A549 treated with GW870086 at 1 μM for 4 hours (cell line): Measurements from ENCODE around the gene PKP3. TPM values are rescaled to one million over a fixed set of nuclear protein-coding genes. Genes with fewer than 3 reads are reported as not detected.

Experiments used
- total RNA-seq: library from RNA; stranded (reverse); fragments of 200-300 nt; extraction: Qiagen RNA extraction; gene quantifications from 5 replicates; pipeline ENCODE4 v1.2.3, GENCODE V29; 2022; ENCODE audit warnings: low read depth

The PKP3 gene, protein sequence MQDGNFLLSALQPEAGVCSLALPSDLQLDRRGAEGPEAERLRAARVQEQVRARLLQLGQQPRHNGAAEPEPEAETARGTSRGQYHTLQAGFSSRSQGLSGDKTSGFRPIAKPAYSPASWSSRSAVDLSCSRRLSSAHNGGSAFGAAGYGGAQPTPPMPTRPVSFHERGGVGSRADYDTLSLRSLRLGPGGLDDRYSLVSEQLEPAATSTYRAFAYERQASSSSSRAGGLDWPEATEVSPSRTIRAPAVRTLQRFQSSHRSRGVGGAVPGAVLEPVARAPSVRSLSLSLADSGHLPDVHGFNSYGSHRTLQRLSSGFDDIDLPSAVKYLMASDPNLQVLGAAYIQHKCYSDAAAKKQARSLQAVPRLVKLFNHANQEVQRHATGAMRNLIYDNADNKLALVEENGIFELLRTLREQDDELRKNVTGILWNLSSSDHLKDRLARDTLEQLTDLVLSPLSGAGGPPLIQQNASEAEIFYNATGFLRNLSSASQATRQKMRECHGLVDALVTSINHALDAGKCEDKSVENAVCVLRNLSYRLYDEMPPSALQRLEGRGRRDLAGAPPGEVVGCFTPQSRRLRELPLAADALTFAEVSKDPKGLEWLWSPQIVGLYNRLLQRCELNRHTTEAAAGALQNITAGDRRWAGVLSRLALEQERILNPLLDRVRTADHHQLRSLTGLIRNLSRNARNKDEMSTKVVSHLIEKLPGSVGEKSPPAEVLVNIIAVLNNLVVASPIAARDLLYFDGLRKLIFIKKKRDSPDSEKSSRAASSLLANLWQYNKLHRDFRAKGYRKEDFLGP
- total RNA-seq, result 29.9 to 39.9 TPM (median 38.6 TPM) in 5 replicates

DNA sequence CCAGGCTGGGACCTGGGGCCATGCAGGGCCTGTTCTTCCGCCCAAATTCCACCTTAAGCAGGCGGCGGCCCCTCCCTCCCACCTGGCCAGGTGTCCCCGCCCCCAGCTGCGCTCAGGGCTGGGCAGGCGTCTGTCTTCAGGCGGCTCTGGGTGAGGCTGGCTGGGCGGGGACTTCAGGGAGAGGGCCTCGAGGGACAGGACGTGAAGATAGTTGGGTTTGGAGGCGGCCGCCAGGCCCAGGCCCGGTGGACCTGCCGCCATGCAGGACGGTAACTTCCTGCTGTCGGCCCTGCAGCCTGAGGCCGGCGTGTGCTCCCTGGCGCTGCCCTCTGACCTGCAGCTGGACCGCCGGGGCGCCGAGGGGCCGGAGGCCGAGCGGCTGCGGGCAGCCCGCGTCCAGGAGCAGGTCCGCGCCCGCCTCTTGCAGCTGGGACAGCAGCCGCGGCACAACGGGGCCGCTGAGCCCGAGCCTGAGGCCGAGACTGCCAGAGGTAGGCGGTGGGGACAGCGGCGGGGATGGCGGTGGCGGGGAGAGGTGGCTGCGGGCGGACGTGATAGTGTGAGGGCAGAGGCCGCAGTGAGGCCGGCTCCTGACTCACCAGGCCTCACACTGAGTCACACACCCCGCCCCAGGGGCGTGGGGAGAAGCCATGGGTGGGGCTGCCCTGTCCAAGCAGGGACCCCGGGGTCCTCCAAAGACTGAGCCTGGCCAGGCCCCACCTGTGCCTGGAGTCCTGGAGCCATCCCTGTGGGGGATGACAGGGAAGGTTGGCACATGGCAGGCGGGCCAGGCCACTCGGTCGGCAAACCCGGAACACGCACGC, at the start of gene PKP3:
TSS of gene PKP3 (plus strand) at position 176 of the 824 bp plus-strand sequence. CDS start at position 260, 84 bp downstream.

DNA sequence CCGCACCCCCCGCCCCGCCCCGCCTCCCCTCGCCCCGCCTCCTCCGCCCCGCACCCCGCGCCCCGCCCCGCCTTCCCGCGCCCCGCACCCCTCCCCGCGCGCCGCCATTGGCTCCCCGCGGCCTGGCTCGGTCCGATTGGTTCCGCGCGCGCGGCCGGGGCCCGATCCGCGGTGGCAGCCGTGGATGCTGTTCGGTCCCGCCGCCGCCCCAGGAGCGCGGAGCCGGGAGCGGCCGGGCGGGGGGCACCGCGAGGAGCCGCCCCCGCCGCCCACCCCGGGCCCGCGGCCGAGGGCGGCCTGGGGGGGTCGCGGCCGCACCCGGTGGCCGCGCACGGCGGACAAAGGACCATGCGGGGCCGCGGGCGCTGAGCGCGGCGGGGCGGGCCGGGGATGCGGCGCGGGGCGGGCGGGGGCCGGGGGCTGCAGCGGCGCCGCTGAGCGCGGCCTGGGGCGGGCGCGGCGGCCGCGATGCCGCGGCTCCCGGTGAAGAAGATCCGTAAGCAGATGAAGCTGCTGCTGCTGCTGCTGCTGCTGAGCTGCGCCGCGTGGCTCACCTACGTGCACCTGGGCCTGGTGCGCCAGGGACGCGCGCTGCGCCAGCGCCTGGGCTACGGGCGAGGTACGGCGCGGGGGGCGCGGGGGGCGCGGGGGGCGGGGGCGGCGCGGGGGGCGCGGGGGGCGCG, 24.5 kb upstream of the PKP3 start, which contains the start of gene B4GALNT4:
TSS of gene B4GALNT4 (plus strand) at position 164 of the 683 bp plus-strand sequence. CDS start at position 469, 305 bp downstream.

DNA sequence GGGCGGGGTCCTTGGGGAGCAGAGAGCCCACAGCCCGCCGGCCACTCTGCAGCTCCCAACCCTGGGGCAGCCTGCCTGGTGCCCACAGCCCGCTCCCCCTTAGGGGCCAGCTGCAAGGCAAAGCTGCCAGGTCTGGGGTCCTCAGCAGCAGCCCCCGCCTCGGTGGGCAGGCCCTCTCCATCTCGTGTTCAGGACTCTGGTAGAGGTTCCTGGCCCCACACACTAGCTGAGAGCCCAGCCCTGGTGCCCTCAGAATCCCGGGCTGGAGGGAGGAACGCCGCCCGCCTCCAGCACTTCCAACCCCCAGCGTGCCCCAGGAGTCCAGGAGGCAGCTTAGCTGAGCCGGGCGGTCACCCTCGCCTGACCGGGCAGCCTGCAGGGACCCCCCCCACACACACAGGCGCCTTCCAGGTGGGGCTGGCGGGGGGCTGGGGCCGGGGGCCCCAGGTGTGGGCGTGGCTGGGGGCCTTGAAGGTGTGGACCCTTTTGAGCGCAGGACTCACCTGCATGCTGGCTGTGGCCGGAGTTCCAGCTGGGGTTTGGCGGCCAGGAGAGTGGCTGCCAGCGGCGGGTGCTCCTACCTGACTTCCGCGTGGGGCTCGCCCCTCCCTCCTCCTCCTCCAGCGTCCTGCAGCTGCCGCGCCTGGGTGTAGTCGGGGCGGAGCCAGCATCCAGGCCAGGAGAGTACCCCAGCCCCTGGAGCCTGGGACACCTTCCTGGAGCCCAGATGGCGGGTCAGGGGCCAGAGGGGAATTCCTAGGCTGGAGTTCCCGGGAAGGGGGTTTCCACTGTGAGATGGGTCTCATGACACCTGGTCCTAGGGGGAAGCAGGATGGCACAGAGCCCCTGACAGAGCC, 47.6 kb downstream of the PKP3 start, which contains the start of gene ANO9:
TSS of gene ANO9 (minus strand) at position 594 of the 857 bp plus-strand sequence. CDS start at position 509, 85 bp downstream.

DNA sequence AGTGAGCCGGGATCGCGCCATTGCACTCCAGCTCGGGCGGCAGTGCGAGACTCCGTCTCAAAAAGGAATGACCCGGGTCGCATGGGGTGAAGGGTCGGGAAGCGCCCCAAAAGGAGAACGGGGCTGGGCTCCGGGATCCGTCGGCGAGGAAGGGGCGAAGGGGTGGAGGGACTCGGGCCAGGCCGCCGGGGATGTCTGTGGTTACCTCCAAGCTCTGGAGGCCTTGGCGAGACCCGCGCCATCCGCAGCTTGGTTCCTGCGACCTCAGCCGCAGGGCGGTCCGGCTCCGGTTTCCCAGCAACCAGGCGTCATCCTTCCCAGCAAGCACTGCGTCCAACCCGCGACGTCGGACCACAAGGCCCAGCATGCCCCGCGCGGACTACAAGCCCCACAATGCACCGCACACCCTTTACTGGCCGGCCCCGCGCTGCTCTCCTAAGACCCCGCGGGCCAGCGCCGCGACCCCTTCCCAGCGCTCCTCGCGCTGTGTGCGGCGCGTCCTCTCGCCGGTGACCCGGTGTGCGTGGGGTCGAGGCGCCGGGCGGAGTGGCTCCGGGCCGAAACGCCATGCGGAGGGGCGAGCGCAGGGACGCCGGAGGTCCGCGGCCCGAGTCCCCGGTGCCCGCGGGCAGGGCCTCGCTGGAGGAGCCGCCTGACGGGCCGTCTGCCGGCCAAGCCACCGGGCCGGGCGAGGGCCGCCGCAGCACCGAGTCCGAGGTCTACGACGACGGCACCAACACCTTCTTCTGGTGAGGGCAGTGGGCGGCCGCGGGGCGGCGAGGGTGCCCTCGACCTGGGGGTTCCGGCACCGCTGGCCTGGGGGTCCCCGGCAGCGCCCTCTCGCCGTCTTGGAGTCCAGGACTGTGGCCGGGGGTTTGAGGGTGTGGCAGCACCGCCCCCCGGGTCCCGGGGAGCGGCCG, 56.1 kb downstream of the PKP3 start, which contains the start of gene PTDSS2:
TSS of gene PTDSS2 (plus strand) at position 391 of the 920 bp plus-strand sequence. CDS start at position 568, 177 bp downstream.

Other genes starting within 250 kb of the PKP3 start
- not detected in 5 replicates for gene SCGB1C1, start 201.1 kb upstream of the PKP3 start, total RNA-seq
- 42.8 to 49.0 TPM (median 47.3 TPM) in 5 replicates for gene BET1L, start 186.8 kb upstream of the PKP3 start, total RNA-seq
- gene RIC8A, start 186.5 kb upstream of the PKP3 start, total RNA-seq, result 110 to 125 TPM (median 117 TPM) in 5 replicates
- 19.2 to 22.3 TPM (median 21.1 TPM) in 5 replicates for gene SIRT3, start 157.9 kb upstream of the PKP3 start, total RNA-seq
- 165 to 200 TPM (median 177 TPM) in 5 replicates for gene PSMD13, start 157.2 kb upstream of the PKP3 start, total RNA-seq
- gene NLRP6, start 115.8 kb upstream of the PKP3 start, total RNA-seq, result 0.08 TPM in 1 of 5 replicates, not detected in the others
- 6.1 to 12.3 TPM (median 11.0 TPM) in 5 replicates for gene PGGHG, start 105.1 kb upstream of the PKP3 start, total RNA-seq
- gene IFITM5, start 94.7 kb upstream of the PKP3 start, total RNA-seq, result not detected in 5 replicates
- 58.0 to 65.0 TPM (median 60.1 TPM) in 5 replicates for gene IFITM2, start 86.4 kb upstream of the PKP3 start, total RNA-seq
- gene IFITM1, start 80.2 kb upstream of the PKP3 start, total RNA-seq, result 0.31 to 0.56 TPM (median 0.55 TPM) in 5 replicates
- 19.5 to 36.0 TPM (median 30.9 TPM) in 5 replicates for gene IFITM3, start 73.3 kb upstream of the PKP3 start, total RNA-seq
- 9.3 to 21.2 TPM (median 16.6 TPM) in 5 replicates for gene B4GALNT4, start 24.7 kb upstream of the PKP3 start, total RNA-seq
- gene SIGIRR, start 20.8 kb downstream of the PKP3 start, total RNA-seq, result 60.4 to 93.3 TPM (median 87.7 TPM) in 5 replicates
- 0.72 to 1.2 TPM (median 0.88 TPM) in 5 replicates for gene ANO9, start 47.8 kb downstream of the PKP3 start, total RNA-seq
- gene PTDSS2, start 56.1 kb downstream of the PKP3 start, total RNA-seq, result 33.8 to 46.7 TPM (median 44.8 TPM) in 5 replicates
- 134 to 192 TPM (median 169 TPM) in 5 replicates for gene RNH1, start 113.0 kb downstream of the PKP3 start, total RNA-seq
- 108 to 168 TPM (median 150 TPM) in 5 replicates for gene HRAS, start 141.4 kb downstream of the PKP3 start, total RNA-seq
- 0.54 to 0.97 TPM (median 0.77 TPM) in 5 replicates for gene LRRC56, start 143.3 kb downstream of the PKP3 start, total RNA-seq
- gene LMNTD2, start 166.5 kb downstream of the PKP3 start, total RNA-seq, result 1.9 to 3.0 TPM (median 2.3 TPM) in 5 replicates
- 45.1 to 53.1 TPM (median 51.9 TPM) in 5 replicates for gene RASSF7, start 166.8 kb downstream of the PKP3 start, total RNA-seq
- 29.5 to 38.7 TPM (median 35.4 TPM) in 5 replicates for gene PHRF1, start 182.3 kb downstream of the PKP3 start, total RNA-seq
- 5.8 to 8.1 TPM (median 5.9 TPM) in 5 replicates for gene IRF7, start 221.7 kb downstream of the PKP3 start, total RNA-seq
- gene CDHR5, start 230.7 kb downstream of the PKP3 start, total RNA-seq, result 0.08 to 0.14 TPM (median 0.09 TPM) in 3 of 5 replicates, not detected in the others
- not detected in 5 replicates for gene SCT, start 233.0 kb downstream of the PKP3 start, total RNA-seq
- 0.10 to 0.41 TPM (median 0.24 TPM) in 5 replicates for gene DRD4, start 243.1 kb downstream of the PKP3 start, total RNA-seq